ENCODE data around the gene TRIM74.
"Not testable (repeated sequence)": the region's sequence is repeated elsewhere in the genome, so short reads cannot be mapped to it uniquely, and the experiment has no call there.

TRIM74 gene

GRCh38 chr7:72968980-72969516 lies at the start of gene TRIM74:
TRIM74 (minus strand) TSS chr7:72969466; CDS start chr7:72966157, 3,309 bp downstream.
- DNase-seq: not testable (repeated sequence)

- DNase-seq: not testable (repeated sequence)
Observed at GRCh38 chr7:73006491-73006890, 37.2 kb upstream of the TRIM74 start.

GRCh38 chr7:73005693-73006447 lies 36.6 kb upstream of the TRIM74 start:
- not testable (repeated sequence) for DNase-seq

GRCh38 chr7:73005356-73005692 lies 36.1 kb upstream of the TRIM74 start:
- DNase-seq: not testable (repeated sequence)

GRCh38 chr7:72997887-72998468 lies 28.7 kb upstream of the TRIM74 start:
- not testable (repeated sequence) for DNase-seq

- DNase-seq: not testable (repeated sequence)
Observed at GRCh38 chr7:72997447-72997846, 28.2 kb upstream of the TRIM74 start.

- DNase-seq: not testable (repeated sequence)
Observed at GRCh38 chr7:72995484-72995883, 26.2 kb upstream of the TRIM74 start.

GRCh38 chr7:72990146-72990913 lies 21.1 kb upstream of the TRIM74 start:
- DNase-seq: not testable (repeated sequence)

- DNase-seq: not testable (repeated sequence)
Observed at GRCh38 chr7:72982084-72982483, 12.8 kb upstream of the TRIM74 start.

- DNase-seq: not testable (repeated sequence)
Observed at GRCh38 chr7:72980382-72980781, 11.1 kb upstream of the TRIM74 start.

GRCh38 chr7:72976434-72976833 lies 7.2 kb upstream of the TRIM74 start:
- DNase-seq: not testable (repeated sequence)

GRCh38 chr7:72975656-72976286 lies 6.5 kb upstream of the TRIM74 start:
- not testable (repeated sequence) for DNase-seq

GRCh38 chr7:72974781-72975180 lies 5.5 kb upstream of the TRIM74 start:
- DNase-seq: not testable (repeated sequence)

- not testable (repeated sequence) for DNase-seq
Observed at GRCh38 chr7:72971505-72971904, 2.2 kb upstream of the TRIM74 start.

GRCh38 chr7:72969688-72970087 lies 422 bp upstream of the TRIM74 start:
- not testable (repeated sequence) for DNase-seq

GRCh38 chr7:72966892-72967291 lies 2.4 kb downstream of the TRIM74 start:
- DNase-seq: not testable (repeated sequence)

- DNase-seq: not testable (repeated sequence)
Observed at GRCh38 chr7:72965186-72965975, 3.9 kb downstream of the TRIM74 start.

- not testable (repeated sequence) for DNase-seq
Observed at GRCh38 chr7:72963056-72963455, 6.2 kb downstream of the TRIM74 start.

GRCh38 chr7:72961346-72961650 lies 8.0 kb downstream of the TRIM74 start:
- DNase-seq: not testable (repeated sequence)

GRCh38 chr7:72960626-72961345 lies 8.5 kb downstream of the TRIM74 start:
- DNase-seq: not testable (repeated sequence)

GRCh38 chr7:72960029-72960428 lies 9.2 kb downstream of the TRIM74 start:
- DNase-seq: not testable (repeated sequence)
